Suprapubic skin (tissue), 4 donors: Measurements from ENCODE around the gene TLCD3B. TPM values are rescaled to one million over a fixed set of nuclear protein-coding genes. Genes with fewer than 3 reads are reported as not detected.

Source experiments
- DNase-seq, 2 donors: peaks; one replicate each; pipeline ENCODE4 v3.0.0-alpha.2; 2019; ENCODE audit warnings: low spot score in 2 of 2
- H3K27ac ChIP-seq: fragments of 200-600 bp; sonication (generic); one replicate; pipeline ENCODE4 v1.5.1; 2019
- H3K27me3 ChIP-seq: fragments of 200-600 bp; sonication (generic); one replicate; pipeline ENCODE4 v1.5.1; 2019
- H3K36me3 ChIP-seq: fragments of 200-600 bp; sonication (generic); one replicate; pipeline ENCODE4 v1.5.1; 2019
- H3K4me1 ChIP-seq: fragments of 200-600 bp; sonication (generic); one replicate; pipeline ENCODE4 v1.5.1; 2019
- H3K4me3 ChIP-seq: fragments of 200-600 bp; sonication (generic); one replicate; pipeline ENCODE4 v1.5.1; 2019; ENCODE audit warnings: mild to moderate bottlenecking
- H3K9me3 ChIP-seq: fragments of 200-600 bp; sonication (generic); one replicate; pipeline ENCODE4 v1.5.1; 2019
- CTCF ChIP-seq, 2 donors: fragments of 200-600 bp in 1 of 2; fragments of 450-650 bp in 1 of 2; sonication (generic) in 1 of 2; IDR thresholded peaks; one replicate each; pipeline ENCODE4 v1.5.1; 2016 to 2019; ENCODE audit warnings: antibody characterized with exemption in 2 of 2, mild to moderate bottlenecking in 1 of 2, moderate library complexity in 1 of 2
- EP300 ChIP-seq: sonication (generic); formaldehyde crosslinking; IDR thresholded peaks from one replicate; pipeline ENCODE4 v1.6.1; 2017; ENCODE audit warnings: antibody characterized with exemption
- POLR2A ChIP-seq, 2 donors: fragments of 450-650 bp; IDR thresholded peaks; one replicate each; pipeline ENCODE4 v1.6.1; 2017; ENCODE audit warnings: antibody characterized with exemption in 2 of 2, mild to moderate bottlenecking in 2 of 2, moderate library complexity in 2 of 2
- POLR2AphosphoS5 ChIP-seq, 3 donors: sonication (generic); formaldehyde crosslinking; IDR thresholded peaks; one replicate each; pipeline ENCODE4 v1.6.1; 2017; ENCODE audit warnings: antibody characterized with exemption in 3 of 3
- WGBS: methylation state at CpG from one replicate; pipeline ENCODE4 v1.1.5; 2018; 5-methylcytosine and 5-hydroxymethylcytosine counted together
- total RNA-seq, 4 donors: library from RNA; depleted of rRNA; stranded (reverse); fragments of >200 nt; gene quantifications; one replicate each; pipeline ENCODE4 v1.1.0, GENCODE V29; 2016

TLCD3B gene
- total RNA-seq, 4 donors from 2014 or later: 0.81 to 1.4 TPM; not detected in 2

- Histone ChIP-seq H3K27me3 (no peaks in the 10 kb centered on the region), H3K4me3 (no peak overlapping the region), H3K4me1 (peaks cover 10% of the 10 kb centered on the region), H3K36me3 (peaks cover 48% of the 10 kb centered on the region), H3K9me3 (no peaks in the 10 kb centered on the region), H3K27ac (no peak overlapping the region)
- DNase-seq: no peak
- TF ChIP-seq POLR2A (IDR thresholded peaks at IDR 0.05) (no peak), EP300 (no peak), CTCF (IDR thresholded peaks at IDR 0.05) (no peak), POLR2AphosphoS5 (IDR thresholded peaks at IDR 0.05) (no peak)
- 84% methylated on average over 25 of the region's 33 CpGs for WGBS
These were observed 30.1 kb downstream of the TLCD3B start for GRCh38 chr16:30000735-30001631.

- peaks cover 48% of the 10 kb centered on the region for H3K36me3 ChIP-seq
- no peak overlapping the region for H3K27ac ChIP-seq
- peaks cover 17% of the 10 kb centered on the region for H3K4me1 ChIP-seq
- no peak for DNase-seq
- WGBS: 97% methylated on average over 6 of the region's 6 CpGs
- TF ChIP-seq EP300: no peak
- no peak for TF ChIP-seq CTCF (IDR thresholded peaks at IDR 0.05)
- TF ChIP-seq POLR2AphosphoS5 (IDR thresholded peaks at IDR 0.05): no peak
- TF ChIP-seq POLR2A (IDR thresholded peaks at IDR 0.05): no peak
- H3K4me3 ChIP-seq: no peak overlapping the region
- no peaks in the 10 kb centered on the region for H3K9me3 ChIP-seq
- H3K27me3 ChIP-seq: no peaks in the 10 kb centered on the region
These were observed 31.5 kb downstream of the TLCD3B start for GRCh38 chr16:29999605-30000004.

- Histone ChIP-seq H3K9me3 (no peaks in the 10 kb centered on the region), H3K27ac (no peak overlapping the region)
These were observed 34.3 kb downstream of the TLCD3B start for GRCh38 chr16:29996766-29997250.

GRCh38 chr16:29995911-29996765 lies 34.9 kb downstream of the TLCD3B start, which contains the start of gene INO80E:
Gene INO80E (plus strand): TSS chr16:29996241. CDS start chr16:29996311, 70 bp downstream.
- Histone ChIP-seq H3K27ac (peak within 1 kb of the TSS; percentile 96), H3K27me3 (no peaks in the 10 kb centered on the region), H3K4me1 (peaks cover 29% of the 10 kb centered on the region), H3K9me3 (no peaks in the 10 kb centered on the region), H3K36me3 (peaks cover 52% of the 10 kb centered on the region), H3K4me3 (peak within 1 kb of the TSS; percentile 80)
- 0% methylated on average over 42 of the region's 65 CpGs for WGBS
- DNase-seq: peak; percentile 99
- TF ChIP-seq POLR2AphosphoS5 (IDR thresholded peaks at IDR 0.05) (peak in 2 of 3 donors; percentile 78 to 82), POLR2A (IDR thresholded peaks at IDR 0.05) (no peak)

More at GRCh38 chr16:29996766-29997250, 34.3 kb downstream of the TLCD3B start:
- Histone ChIP-seq H3K4me1 (peaks cover 29% of the 10 kb centered on the region), H3K4me3 (peak overlapping the region; percentile 80), H3K27me3 (no peaks in the 10 kb centered on the region), H3K36me3 (peaks cover 52% of the 10 kb centered on the region)
- no peak for DNase-seq
- TF ChIP-seq POLR2AphosphoS5 (IDR thresholded peaks at IDR 0.05) (no peak), CTCF (IDR thresholded peaks at IDR 0.05) (no peak), POLR2A (IDR thresholded peaks at IDR 0.05) (no peak), EP300 (no peak)
- 31% methylated on average over 6 of the region's 9 CpGs for WGBS

- Histone ChIP-seq H3K36me3 (peaks cover 52% of the 10 kb centered on the region), H3K4me1 (peaks cover 29% of the 10 kb centered on the region), H3K9me3 (no peaks in the 10 kb centered on the region), H3K4me3 (peak within 1 kb of the TSS; percentile 80), H3K27me3 (no peaks in the 10 kb centered on the region), H3K27ac (peak within 1 kb of the TSS; percentile 96)
- peak; percentile 92 for DNase-seq
- TF ChIP-seq CTCF (IDR thresholded peaks at IDR 0.05) (no peak), POLR2AphosphoS5 (IDR thresholded peaks at IDR 0.05) (peak in 1 of 3 donors; percentile 65), EP300 (no peak), POLR2A (IDR thresholded peaks at IDR 0.05) (no peak)
- WGBS: under 1% methylated on average over 52 of the region's 53 CpGs
These were observed 35.7 kb downstream of the TLCD3B start, which contains the start of gene HIRIP3 for GRCh38 chr16:29995324-29995910. Gene HIRIP3 (minus strand): TSS chr16:29995617. CDS start chr16:29995605, 12 bp downstream.
